ENCODE data around the gene SLC7A6OS. TPM values are rescaled to one million over a fixed set of nuclear protein-coding genes. Genes with fewer than 3 reads are reported as not detected.

The SLC7A6OS gene
- total RNA-seq, 4 donors from 2014 or later: 13.4 to 19.5 (median 14.2) TPM

DNA sequence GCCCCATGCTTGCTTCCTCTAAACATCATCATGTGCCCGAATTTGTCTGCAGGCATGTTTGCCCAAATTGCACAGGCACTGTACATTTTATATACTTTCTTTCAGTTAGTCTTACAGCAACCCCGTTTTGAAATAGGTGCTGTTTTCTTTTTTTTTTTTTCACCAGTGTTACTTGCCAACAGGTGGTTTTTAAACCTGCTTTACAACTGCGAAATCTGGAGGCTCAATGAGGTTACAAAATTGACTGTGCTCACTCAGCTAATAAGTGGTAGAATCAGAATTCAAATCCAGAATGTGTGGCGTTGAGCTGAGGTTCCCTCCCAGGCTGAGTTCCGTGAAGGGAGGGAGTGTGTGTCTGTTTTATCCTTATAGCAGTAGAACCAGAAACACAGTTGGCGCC, 59.8 kb downstream of the SLC7A6OS start:
- H3K36me3 ChIP-seq: peaks cover 0 to 74% (median 7%) of the 10 kb centered on the region in 3 donors
- no peaks in the 10 kb centered on the region for H3K9me3 ChIP-seq
- TF ChIP-seq POLR2A (IDR thresholded peaks at IDR 0.05): no peak
- TF ChIP-seq, protein P1, sequence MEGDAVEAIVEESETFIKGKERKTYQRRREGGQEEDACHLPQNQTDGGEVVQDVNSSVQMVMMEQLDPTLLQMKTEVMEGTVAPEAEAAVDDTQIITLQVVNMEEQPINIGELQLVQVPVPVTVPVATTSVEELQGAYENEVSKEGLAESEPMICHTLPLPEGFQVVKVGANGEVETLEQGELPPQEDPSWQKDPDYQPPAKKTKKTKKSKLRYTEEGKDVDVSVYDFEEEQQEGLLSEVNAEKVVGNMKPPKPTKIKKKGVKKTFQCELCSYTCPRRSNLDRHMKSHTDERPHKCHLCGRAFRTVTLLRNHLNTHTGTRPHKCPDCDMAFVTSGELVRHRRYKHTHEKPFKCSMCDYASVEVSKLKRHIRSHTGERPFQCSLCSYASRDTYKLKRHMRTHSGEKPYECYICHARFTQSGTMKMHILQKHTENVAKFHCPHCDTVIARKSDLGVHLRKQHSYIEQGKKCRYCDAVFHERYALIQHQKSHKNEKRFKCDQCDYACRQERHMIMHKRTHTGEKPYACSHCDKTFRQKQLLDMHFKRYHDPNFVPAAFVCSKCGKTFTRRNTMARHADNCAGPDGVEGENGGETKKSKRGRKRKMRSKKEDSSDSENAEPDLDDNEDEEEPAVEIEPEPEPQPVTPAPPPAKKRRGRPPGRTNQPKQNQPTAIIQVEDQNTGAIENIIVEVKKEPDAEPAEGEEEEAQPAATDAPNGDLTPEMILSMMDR (IDR thresholded peaks at IDR 0.05): no peak
- TF ChIP-seq EP300 (IDR thresholded peaks at IDR 0.05): no peak
- H3K4me1 ChIP-seq: peaks cover 0 to 21% (median 8%) of the 10 kb centered on the region in 4 donors
- H3K27ac ChIP-seq: no peak overlapping the region
- H3K4me3 ChIP-seq: no peak overlapping the region
- WGBS, 2 donors: 89 to 95% methylated on average over 6 of the region's 6 CpGs
- no peak for DNase-seq (ENCODE audit: low spot score in 2 of 2)
- no peaks in the 10 kb centered on the region for H3K27me3 ChIP-seq

DNA sequence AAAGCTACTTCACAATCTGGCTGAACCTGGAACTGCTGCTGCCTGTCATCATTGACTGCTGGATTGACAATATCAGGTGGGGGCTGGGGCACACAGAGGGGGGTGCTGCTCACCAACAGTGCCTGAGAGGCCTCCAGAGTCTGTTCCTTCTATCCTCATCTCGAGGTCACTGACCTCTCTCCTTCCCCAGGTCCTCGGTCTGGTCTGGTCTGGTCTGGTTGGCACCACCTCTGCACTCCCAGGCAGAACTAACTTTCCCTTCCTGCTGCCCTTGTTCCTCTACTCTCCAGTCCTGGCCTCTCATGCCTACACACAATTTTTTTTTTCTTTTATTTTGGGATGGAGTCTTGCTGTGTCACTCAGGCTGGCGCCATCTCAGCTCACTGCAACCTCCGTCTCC, 61.4 kb downstream of the SLC7A6OS start:
- TF ChIP-seq, protein P1 (IDR thresholded peaks at IDR 0.05): no peak
- TF ChIP-seq POLR2A (IDR thresholded peaks at IDR 0.05) (no peak), EP300 (IDR thresholded peaks at IDR 0.05) (no peak)
- Histone ChIP-seq H3K9me3 (no peaks in the 10 kb centered on the region), H3K4me1 (peaks cover 0 to 28% (median 14%) of the 10 kb centered on the region in 4 donors), H3K27ac (no peak overlapping the region), H3K4me3 (no peak overlapping the region), H3K36me3 (peaks cover 0 to 58% (median 0%) of the 10 kb centered on the region in 3 donors), H3K27me3 (no peaks in the 10 kb centered on the region)
- 87 to 88% methylated on average over 4 of the region's 4 CpGs for WGBS, 2 donors
- DNase-seq (ENCODE audit: low spot score in 2 of 2): no peak

Small RNA genes lying within 50 kb of the gene (small RNA-seq; reads per million reads assigned to genes)
- gene RNU4-30P (not detected), gene RNU6-1262P (not detected)

Other genes starting within 250 kb of the SLC7A6OS start
- 100 to 1,000 TPM in 2 of 4 donors, 10 to 100 TPM in 2; 81.4 to 105 (median 97.1) TPM for gene NFATC3, start 225.6 kb downstream of the SLC7A6OS start, total RNA-seq
- 1 to 10 TPM in 2 of 4 donors, under 1 TPM in 2; 0.42 to 2.4 (median 1.2) TPM for gene ESRP2, start 74.8 kb downstream of the SLC7A6OS start, total RNA-seq
- gene PLA2G15, start 65.6 kb downstream of the SLC7A6OS start, total RNA-seq: 10 to 100 TPM; 26.0 to 51.3 (median 30.2) TPM
- gene SLC7A6, start 46.4 kb downstream of the SLC7A6OS start, total RNA-seq: 100 to 1,000 TPM; 129 to 202 (median 181) TPM
- 10 to 100 TPM; 74.1 to 91.5 (median 78.0) TPM for gene PRMT7, start 73 bp upstream of the SLC7A6OS start, total RNA-seq
- 1 to 10 TPM in 1 of 4 donors, under 1 TPM in 3; 0.20 to 3.3 (median 0.63) TPM for gene SMPD3, start 137.6 kb upstream of the SLC7A6OS start, total RNA-seq
- gene ZFP90, start 228.3 kb upstream of the SLC7A6OS start, total RNA-seq: 10 to 100 TPM; 32.1 to 66.9 (median 48.2) TPM

All from tibial nerve (tissue), 4 donors.